OCI-LY1 (cell line): Measurements from ENCODE around the gene PACRG.
"Not testable (repeated sequence)": the region's sequence is repeated elsewhere in the genome, so short reads cannot be mapped to it uniquely, and the experiment has no call there.

ENCODE experiments used
- H2AFZ ChIP-seq: fragments of 200-600 bp; sonication (generic), shearing (Covaris generic); 2 replicates; pipeline ENCODE4 v1.6.0; 2014; ENCODE audit warnings: antibody characterized with exemption, mild to moderate bottlenecking, low read length
- H3F3A ChIP-seq: fragments of 200-600 bp; sonication (generic), shearing (Covaris generic); 2 replicates; pipeline ENCODE4 v1.6.0; 2014; ENCODE audit warnings: mild to moderate bottlenecking, antibody characterized with exemption, low read length, moderate library complexity; ENCODE audit not compliant: insufficient read depth
- H3K27ac ChIP-seq: fragments of 200-600 bp; sonication (generic); 2 replicates; pipeline ENCODE4 v1.5.1; 2014; ENCODE audit warnings: low read length, mixed run types, mild to moderate bottlenecking, low read depth; ENCODE audit not compliant: poor library complexity, severe bottlenecking
- H3K27me3 ChIP-seq: fragments of 200-600 bp; sonication (generic); 2 replicates; pipeline ENCODE4 v1.6.0; 2014; ENCODE audit warnings: antibody characterized with exemption, mild to moderate bottlenecking, low read length, moderate library complexity; ENCODE audit not compliant: insufficient read depth
- H3K36me3 ChIP-seq: fragments of 200-600 bp; sonication (generic); 2 replicates; pipeline ENCODE4 v1.6.1; 2014; ENCODE audit warnings: mild to moderate bottlenecking, antibody characterized with exemption, low read length, moderate library complexity, mixed read lengths; ENCODE audit not compliant: insufficient read depth
- H3K4me1 ChIP-seq: fragments of 200-600 bp; sonication (generic); 2 replicates; pipeline ENCODE4 v1.5.1; 2014; ENCODE audit warnings: mild to moderate bottlenecking, low read length, moderate library complexity; ENCODE audit not compliant: insufficient read depth, severe bottlenecking
- H3K4me2 ChIP-seq: fragments of 200-600 bp; sonication (generic), shearing (Covaris generic); 2 replicates; pipeline ENCODE4 v1.6.1; 2014; ENCODE audit warnings: low read length
- H3K4me3 ChIP-seq: fragments of 200-600 bp; sonication (generic); 2 replicates; pipeline ENCODE4 v1.5.1; 2014; ENCODE audit warnings: low read length, low read depth, mild to moderate bottlenecking, mixed read lengths; ENCODE audit not compliant: poor library complexity, severe bottlenecking
- H3K79me2 ChIP-seq: fragments of 200-600 bp; shearing (Covaris generic); 2 replicates; pipeline ENCODE4 v1.6.1; 2016; ENCODE audit warnings: mixed run types, low read length, mixed read lengths; ENCODE audit not compliant: insufficient read depth
- H3K9ac ChIP-seq: fragments of 200-600 bp; sonication (generic), shearing (Covaris generic); 2 replicates; pipeline ENCODE4 v1.6.1; 2014; ENCODE audit warnings: mild to moderate bottlenecking, low read length, mixed read lengths
- H3K9me2 ChIP-seq: fragments of 200-600 bp; sonication (generic), shearing (Covaris generic); 2 replicates; pipeline ENCODE4 v1.6.1; 2014; ENCODE audit warnings: low read depth, mild to moderate bottlenecking, low read length, mixed read lengths
- H3K9me3 ChIP-seq: fragments of 200-600 bp; shearing (Covaris generic); 2 replicates; pipeline ENCODE4 v1.6.1; 2014; ENCODE audit warnings: low read length, mixed read lengths
- H4K20me1 ChIP-seq: fragments of 200-600 bp; sonication (generic), shearing (Covaris generic); 2 replicates; pipeline ENCODE4 v1.6.0; 2016; ENCODE audit warnings: mild to moderate bottlenecking, low read length; ENCODE audit not compliant: insufficient read depth
- CTCF ChIP-seq: fragments of 200-600 bp; sonication (generic), shearing (Covaris generic); IDR thresholded peaks from 2 replicates; pipeline ENCODE4 v1.5.1; 2017; ENCODE audit warnings: mild to moderate bottlenecking, antibody characterized with exemption, low read length, moderate library complexity, mixed read lengths
- EZH2 ChIP-seq: fragments of 200-600 bp; sonication (generic), shearing (Covaris generic); IDR thresholded peaks from 2 replicates; pipeline ENCODE4 v1.8.0; 2017; ENCODE audit warnings: borderline replicate concordance, mixed run types, mild to moderate bottlenecking, antibody characterized with exemption, low read length, moderate library complexity, mixed read lengths

The PACRG gene

GRCh38 chr6:162727322-162728182, at the start of gene PACRG, which contains the start of gene PRKN:
PACRG (plus strand) TSS chr6:162727974.
PRKN (minus strand) TSS chr6:162727766.
- H3K79me2 ChIP-seq, result no peaks in the 10 kb centered on the region
- TF ChIP-seq EZH2, result no peak
- TF ChIP-seq CTCF, result no peak
- no peaks in the 10 kb centered on the region for H4K20me1 ChIP-seq
- H3K36me3 ChIP-seq, result no peaks in the 10 kb centered on the region
- no peaks in the 10 kb centered on the region for H3F3A ChIP-seq
- H3K4me1 ChIP-seq, result peaks cover 8% of the 10 kb centered on the region
- H3K9me2 ChIP-seq, result no peaks in the 10 kb centered on the region
- no peaks in the 10 kb centered on the region for H3K27me3 ChIP-seq
- peak within 1 kb of the TSS; percentile 79 for H2AFZ ChIP-seq
- H3K4me3 ChIP-seq, result peak within 1 kb of the TSS; percentile 88
- no peak within 1 kb of the TSS for H3K27ac ChIP-seq
- no peaks in the 10 kb centered on the region for H3K9me3 ChIP-seq
- peak within 1 kb of the TSS; percentile 67 for H3K9ac ChIP-seq
- peak within 1 kb of the TSS; percentile 87 for H3K4me2 ChIP-seq

GRCh38 chr6:162678896-162679295, 48.9 kb upstream of the PACRG start:
- not testable (repeated sequence) for H3K27ac ChIP-seq

GRCh38 chr6:162679681-162680080, 48.1 kb upstream of the PACRG start:
- Histone ChIP-seq H3K4me1 (no peaks in the 10 kb centered on the region), H2AFZ (no peak overlapping the region), H3K36me3 (no peaks in the 10 kb centered on the region), H3K9me3 (no peaks in the 10 kb centered on the region), H3K27me3 (no peaks in the 10 kb centered on the region), H3F3A (no peaks in the 10 kb centered on the region), H3K9me2 (no peaks in the 10 kb centered on the region), H3K9ac (no peak overlapping the region), H3K79me2 (no peaks in the 10 kb centered on the region), H4K20me1 (no peaks in the 10 kb centered on the region), H3K4me2 (no peak overlapping the region), H3K4me3 (no peak overlapping the region), H3K27ac (no peak overlapping the region)
- no peak for TF ChIP-seq CTCF
- TF ChIP-seq EZH2, result no peak

More at GRCh38 chr6:162678896-162679295, 48.9 kb upstream of the PACRG start:
- not testable (repeated sequence) for H3K79me2 ChIP-seq, H3F3A ChIP-seq, H4K20me1 ChIP-seq, H3K9me3 ChIP-seq, H3K4me3 ChIP-seq, H3K9ac ChIP-seq, H3K4me2 ChIP-seq, H3K27me3 ChIP-seq, H3K36me3 ChIP-seq, H3K9me2 ChIP-seq, H3K4me1 ChIP-seq, H2AFZ ChIP-seq

- no peaks in the 10 kb centered on the region for H3K4me1 ChIP-seq
- TF ChIP-seq CTCF, result no peak
- TF ChIP-seq EZH2, result no peak
- H3K27ac ChIP-seq, result no peak overlapping the region
- no peaks in the 10 kb centered on the region for H3K79me2 ChIP-seq
- no peaks in the 10 kb centered on the region for H3K9me2 ChIP-seq
- no peak overlapping the region for H3K9ac ChIP-seq
- no peak overlapping the region for H3K4me3 ChIP-seq
- no peaks in the 10 kb centered on the region for H3K36me3 ChIP-seq
- H3K27me3 ChIP-seq, result no peaks in the 10 kb centered on the region
- H3K4me2 ChIP-seq, result no peak overlapping the region
- H3K9me3 ChIP-seq, result no peaks in the 10 kb centered on the region
- no peaks in the 10 kb centered on the region for H3F3A ChIP-seq
- no peaks in the 10 kb centered on the region for H4K20me1 ChIP-seq
- no peak overlapping the region for H2AFZ ChIP-seq
Measured at GRCh38 chr6:162680367-162680766, 47.4 kb upstream of the PACRG start.
